SK-N-MC (cell line): ENCODE measurements around the gene ZNF527.

Experiments used
- DNase-seq: peaks from one replicate; pipeline ENCODE4 v3.0.0-alpha.2; 2011; ENCODE audit warnings: low read depth, low spot score
- H3K27ac ChIP-seq: fragments of 200-600 bp; sonication (generic); 2 replicates; pipeline ENCODE4 v1.5.1; 2016; ENCODE audit warnings: mixed run types
- H3K36me3 ChIP-seq: fragments of 200-600 bp; sonication (generic); 2 replicates; pipeline ENCODE4 v1.6.1; 2017; ENCODE audit warnings: antibody characterized with exemption, low read length, mixed read lengths; ENCODE audit not compliant: insufficient read depth
- H3K4me3 ChIP-seq: fragments of 200-600 bp; sonication (generic); 2 replicates; pipeline ENCODE4 v1.5.1; 2016
- H3K9ac ChIP-seq: fragments of 200-600 bp; sonication (generic); 2 replicates; pipeline ENCODE4 v1.8.0; 2017; ENCODE audit warnings: mixed run types, mixed read lengths; ENCODE audit not compliant: insufficient read length
- H3K9me3 ChIP-seq: fragments of 200-600 bp; sonication (generic); 2 replicates; pipeline ENCODE4 v1.6.1; 2017; ENCODE audit warnings: low read depth, mild to moderate bottlenecking, antibody characterized with exemption, low read length, moderate library complexity, mixed read lengths
- EZH2 ChIP-seq: fragments of 200-600 bp; sonication (generic); IDR thresholded peaks from one replicate; pipeline ENCODE4 v1.6.1; 2017; ENCODE audit warnings: antibody characterized with exemption
- FOXP2 ChIP-seq: optimal IDR thresholded peaks from 2 replicates; pipeline ENCODE3; 2011; ENCODE audit warnings: mild to moderate bottlenecking, moderate library complexity; ENCODE audit not compliant: insufficient read depth; ENCODE audit errors: extremely low read length, control extremely low read depth
- POLR2AphosphoS5 ChIP-seq: IDR thresholded peaks from 2 replicates; pipeline ENCODE4 v1.6.1; 2012; ENCODE audit warnings: mild to moderate bottlenecking, low read depth, low read length, borderline replicate concordance

The ZNF527 gene

DNA sequence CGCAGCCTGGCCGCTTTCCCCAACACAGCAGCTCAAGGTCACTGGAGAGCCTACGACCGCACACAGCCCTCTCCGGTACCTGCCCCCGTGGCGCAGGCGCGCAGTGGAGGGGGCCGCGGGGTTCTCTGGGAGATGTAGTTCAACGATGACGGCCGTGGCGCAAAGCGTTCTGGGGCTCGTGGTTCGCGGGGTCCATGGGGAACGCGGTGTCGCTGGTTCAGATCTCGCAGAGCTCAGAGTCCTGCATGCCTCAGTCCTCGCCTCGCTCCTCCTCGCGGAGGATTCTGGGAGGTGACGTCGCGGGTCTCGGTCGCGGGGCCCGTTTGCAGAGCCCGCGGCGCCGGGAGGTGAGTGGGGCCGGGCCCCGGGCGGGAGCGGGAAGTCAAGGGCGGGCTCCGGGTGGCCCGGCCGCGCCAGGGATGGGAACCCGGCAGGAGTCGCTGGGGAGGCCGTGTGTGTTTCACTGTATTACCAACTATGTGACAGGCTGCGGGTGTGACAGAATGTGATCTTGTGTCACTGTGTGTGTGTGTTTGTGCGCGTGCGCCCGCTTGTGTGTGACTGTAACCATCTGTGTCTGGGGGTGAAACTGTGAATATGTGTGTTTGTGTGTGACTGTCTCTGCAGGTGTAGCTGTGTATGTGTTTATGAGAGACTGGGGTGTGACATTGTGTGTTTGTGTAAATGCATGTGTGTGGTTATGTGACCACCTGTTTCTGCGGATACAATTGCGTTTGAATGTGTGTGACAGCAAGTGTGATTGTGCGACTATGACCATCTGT, at the start of gene ZNF527:
TSS of gene ZNF527 (plus strand) at position 220 of the 782 bp plus-strand sequence. CDS start 3,100 bp downstream, outside the sequence.
- H3K4me3 ChIP-seq = peak within 1 kb of the TSS; percentile 84
- peak within 1 kb of the TSS; percentile 75 for H3K27ac ChIP-seq
- DNase-seq = peak; percentile 84
- peak within 1 kb of the TSS; percentile 94 for H3K9ac ChIP-seq
- H3K36me3 ChIP-seq = peaks cover 23% of the 10 kb centered on the region
- TF ChIP-seq FOXP2 = no peak
- peak; percentile 94 for TF ChIP-seq POLR2AphosphoS5
- no peak for TF ChIP-seq EZH2
- H3K9me3 ChIP-seq = no peaks in the 10 kb centered on the region

DNA sequence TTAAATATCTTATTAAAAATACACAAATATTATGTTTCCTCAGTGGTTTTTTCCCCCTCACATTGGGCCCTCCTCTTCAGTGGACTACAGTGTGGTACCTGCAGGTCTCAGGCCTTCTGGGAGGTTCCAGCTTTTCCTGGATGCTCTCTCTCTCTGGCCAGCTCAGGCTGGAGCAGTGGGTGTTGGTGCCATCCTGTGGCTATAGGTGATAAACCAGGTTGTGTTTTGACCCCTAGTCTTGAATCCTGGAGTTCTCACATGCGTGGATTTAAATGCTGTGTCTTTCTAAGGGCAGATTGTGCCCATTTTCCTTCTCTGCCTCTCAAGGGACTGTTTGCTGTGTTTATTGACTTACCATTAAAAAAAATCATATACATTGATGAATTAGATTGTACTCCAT, 41.2 kb upstream of the ZNF527 start:
- Histone ChIP-seq H3K27ac (no peak overlapping the region), H3K36me3 (peaks cover 47% of the 10 kb centered on the region), H3K4me3 (no peak overlapping the region), H3K9me3 (no peaks in the 10 kb centered on the region), H3K9ac (no peak overlapping the region)
- DNase-seq = no peak
- no peak for TF ChIP-seq EZH2
- no peak for TF ChIP-seq POLR2AphosphoS5
- no peak for TF ChIP-seq FOXP2

DNA sequence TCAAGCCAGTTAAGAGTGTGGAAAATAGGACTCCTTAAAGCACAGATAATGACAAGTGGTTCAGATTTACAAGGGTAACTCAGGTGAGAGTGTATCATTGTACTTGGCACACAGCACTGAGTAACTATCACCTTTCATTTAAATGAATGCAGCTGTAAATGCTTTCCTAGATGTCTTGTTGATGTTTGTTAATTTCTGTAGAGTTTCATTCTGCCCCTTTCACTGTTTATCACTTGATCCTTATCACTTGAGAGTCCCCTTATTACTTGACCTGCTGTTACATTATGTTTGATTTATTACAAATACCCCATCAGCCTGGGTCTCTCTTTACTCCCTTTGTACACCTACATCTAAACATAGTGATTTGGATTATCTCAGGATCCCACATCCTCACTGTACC, 38.1 kb upstream of the ZNF527 start:
- no peak for DNase-seq
- Histone ChIP-seq H3K36me3 (peaks cover 42% of the 10 kb centered on the region), H3K9me3 (no peaks in the 10 kb centered on the region), H3K9ac (no peak overlapping the region), H3K27ac (no peak overlapping the region), H3K4me3 (no peak overlapping the region)
- TF ChIP-seq EZH2 (no peak), FOXP2 (no peak), POLR2AphosphoS5 (no peak)

DNA sequence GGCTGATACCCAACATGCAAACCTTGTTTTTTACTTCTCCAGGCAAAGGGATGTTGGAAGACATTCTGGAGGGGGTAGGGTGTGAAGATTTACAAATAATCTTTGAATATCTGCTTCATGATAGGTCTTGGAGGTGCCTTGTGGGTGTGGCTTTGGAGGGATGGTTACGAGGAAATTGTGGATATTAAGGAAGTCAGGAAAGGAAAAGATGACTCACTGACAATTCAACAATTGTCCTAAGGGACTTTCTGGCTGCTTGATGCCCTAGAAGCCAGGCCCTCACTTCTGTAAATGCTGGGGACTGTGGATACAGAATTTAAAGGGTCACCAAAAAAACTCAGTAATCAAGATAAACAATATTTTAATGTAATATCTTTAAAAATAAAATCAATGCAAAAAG, 37.4 kb upstream of the ZNF527 start:
- Histone ChIP-seq H3K9me3 (no peaks in the 10 kb centered on the region), H3K9ac (no peak overlapping the region), H3K36me3 (peaks cover 40% of the 10 kb centered on the region), H3K27ac (no peak overlapping the region), H3K4me3 (no peak overlapping the region)
- TF ChIP-seq POLR2AphosphoS5 (no peak), EZH2 (no peak), FOXP2 (no peak)
- no peak for DNase-seq

DNA sequence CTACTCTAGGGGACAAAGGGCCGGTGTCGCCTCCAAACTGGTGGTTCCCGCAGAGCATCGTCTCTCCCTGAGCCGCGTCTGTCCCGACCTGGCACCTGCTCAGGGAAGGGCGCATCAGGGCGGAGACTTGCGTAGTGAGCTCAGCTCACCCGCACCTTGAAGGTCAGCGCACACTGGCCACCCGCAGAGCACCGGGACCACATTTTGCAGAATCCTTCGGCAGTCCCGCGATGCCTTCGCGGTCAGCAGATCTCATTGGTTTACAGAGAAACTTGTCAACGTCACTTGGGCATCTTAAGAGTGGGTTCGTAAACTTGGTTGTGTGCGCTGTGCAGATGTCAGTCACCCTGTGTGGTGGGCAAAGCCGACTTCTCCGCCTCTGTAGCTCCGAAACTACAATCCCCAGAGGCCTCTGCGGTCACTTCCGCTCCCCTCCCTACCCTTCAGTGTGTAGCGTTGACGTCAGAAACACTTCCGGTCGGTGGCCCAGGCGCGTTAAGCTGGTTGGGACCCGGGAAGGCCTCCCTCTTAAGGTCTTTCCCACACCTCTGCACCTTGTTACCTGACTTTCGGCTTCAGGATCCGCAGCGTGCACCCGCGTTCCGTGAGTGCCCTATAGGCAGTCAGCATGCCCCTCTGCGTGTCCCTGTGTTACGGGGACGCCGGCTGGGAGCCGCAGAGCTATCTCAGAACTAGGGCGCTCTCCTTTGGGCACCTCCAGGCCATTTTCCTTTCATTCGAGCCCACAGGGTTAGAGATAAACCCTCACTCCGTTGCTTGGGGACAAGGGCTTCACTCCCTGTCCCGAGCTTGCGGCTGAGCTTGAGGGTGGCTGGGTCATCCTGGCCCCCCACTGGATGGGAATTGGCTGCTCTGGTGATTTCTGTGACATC, 36.5 kb upstream of the ZNF527 start:
- Histone ChIP-seq H3K9me3 (no peaks in the 10 kb centered on the region), H3K27ac (no peak overlapping the region), H3K4me3 (peak overlapping the region; percentile 89), H3K36me3 (peaks cover 40% of the 10 kb centered on the region), H3K9ac (peak overlapping the region; percentile 94)
- peak; percentile 53 for DNase-seq
- TF ChIP-seq POLR2AphosphoS5 = peak; percentile 85
- no peak for TF ChIP-seq EZH2

DNA sequence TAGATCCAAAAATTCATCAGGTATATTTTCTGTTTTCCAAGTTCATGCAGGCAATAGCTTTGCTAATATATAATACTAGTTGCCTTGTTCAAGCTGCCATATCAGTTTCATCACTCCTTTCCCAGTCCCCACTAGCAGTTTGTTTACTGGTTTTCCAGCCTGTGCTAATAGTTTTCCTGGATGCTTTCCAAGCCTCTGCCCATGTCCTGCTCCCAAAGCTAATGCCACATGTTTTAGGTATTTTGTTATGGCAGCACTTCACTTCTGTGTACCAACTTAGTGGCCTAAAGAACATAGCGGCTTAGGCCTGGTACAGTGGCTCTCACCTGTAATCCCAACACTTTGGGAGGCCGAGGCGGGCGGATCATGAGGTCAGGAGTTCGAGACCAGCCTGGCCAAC, 28.1 kb upstream of the ZNF527 start:
- Histone ChIP-seq H3K36me3 (peaks cover 69% of the 10 kb centered on the region), H3K4me3 (no peak overlapping the region), H3K27ac (no peak overlapping the region), H3K9ac (no peak overlapping the region), H3K9me3 (no peaks in the 10 kb centered on the region)
- TF ChIP-seq POLR2AphosphoS5 = no peak
- no peak for TF ChIP-seq FOXP2
- TF ChIP-seq EZH2 = no peak
- DNase-seq = no peak

DNA sequence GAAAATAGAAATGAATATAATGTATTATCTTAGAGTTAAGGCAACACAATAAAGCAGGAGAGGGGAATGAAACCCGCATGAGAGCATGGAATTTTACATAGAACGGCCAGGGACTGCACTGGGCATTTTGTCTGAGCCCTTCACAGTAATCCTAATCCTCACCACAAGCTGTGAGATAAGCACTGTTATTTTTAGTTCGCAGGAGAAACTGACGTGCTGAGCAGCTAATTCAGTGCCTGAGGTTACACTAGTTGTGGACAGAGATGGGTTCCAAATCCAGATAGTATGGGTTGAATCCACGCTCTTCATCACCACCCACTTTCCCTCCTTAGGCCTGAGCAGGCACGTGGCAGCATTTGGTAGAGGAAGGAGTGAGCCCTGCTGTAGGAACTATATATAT, 24.8 kb upstream of the ZNF527 start:
- H3K9ac ChIP-seq = no peak overlapping the region
- no peak overlapping the region for H3K27ac ChIP-seq
- no peak for TF ChIP-seq EZH2
- TF ChIP-seq POLR2AphosphoS5 = no peak
- no peak for TF ChIP-seq FOXP2
- no peaks in the 10 kb centered on the region for H3K9me3 ChIP-seq
- DNase-seq = no peak
- peaks cover 76% of the 10 kb centered on the region for H3K36me3 ChIP-seq
- no peak overlapping the region for H3K4me3 ChIP-seq

DNA sequence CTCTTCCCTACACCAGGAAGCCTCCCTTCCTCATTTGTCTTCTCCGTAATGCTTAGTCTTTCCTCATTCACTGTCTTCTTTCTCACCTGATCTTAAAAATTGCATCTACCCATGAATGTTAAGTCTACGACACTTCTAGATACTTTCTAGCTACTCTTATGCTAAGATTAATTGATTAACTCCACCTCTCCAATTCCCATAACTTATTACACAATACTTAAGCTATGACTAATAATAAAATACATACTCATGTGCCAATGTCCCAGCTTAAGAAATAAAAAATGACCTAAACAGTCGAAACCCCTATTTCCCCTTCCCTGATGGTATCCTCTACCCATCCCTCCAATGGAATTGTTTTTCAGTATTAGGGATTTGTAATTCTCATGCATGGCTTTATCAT, 22.8 kb upstream of the ZNF527 start:
- Histone ChIP-seq H3K36me3 (peaks cover 81% of the 10 kb centered on the region), H3K9ac (no peak overlapping the region), H3K27ac (no peak overlapping the region), H3K4me3 (no peak overlapping the region), H3K9me3 (no peaks in the 10 kb centered on the region)
- DNase-seq = no peak
- TF ChIP-seq EZH2 (no peak), FOXP2 (no peak), POLR2AphosphoS5 (no peak)
